RWPE2 (cell line): Measurements from ENCODE around the gene UBQLN4.
"Not testable (repeated sequence)": the region's sequence is repeated elsewhere in the genome, so short reads cannot be mapped to it uniquely, and the experiment has no call there.

Experiments
- ATAC-seq: fragments of 200-7000 bp; cut with Tn5 transposase; 3 replicates; pipeline ENCODE4 v1.9.1; 2021; ENCODE audit warnings: low read depth
- DNase-seq: peaks from one replicate; pipeline ENCODE4 v3.0.0-alpha.2; 2020; ENCODE audit warnings: low spot score
- H3K27ac ChIP-seq: fragments of 450-650 bp; 2 replicates; pipeline ENCODE4 v1.5.1; 2017; ENCODE audit warnings: mild to moderate bottlenecking; ENCODE audit not compliant: poor library complexity, severe bottlenecking
- H3K27me3 ChIP-seq: fragments of 250-450 bp; sonication (Bioruptor Pico); 2 replicates; pipeline ENCODE4 v1.5.1; 2021; ENCODE audit warnings: mild to moderate bottlenecking, moderate library complexity; ENCODE audit not compliant: insufficient read depth, poor library complexity, severe bottlenecking
- H3K36me3 ChIP-seq: fragments of 250-450 bp; sonication (Bioruptor Pico); 2 replicates; pipeline ENCODE4 v1.5.1; 2020; ENCODE audit warnings: low read depth, mild to moderate bottlenecking, moderate library complexity
- H3K4me1 ChIP-seq: fragments of 250-450 bp; sonication (Bioruptor Pico); 2 replicates; pipeline ENCODE4 v1.5.1; 2021; ENCODE audit warnings: mild to moderate bottlenecking, moderate library complexity; ENCODE audit not compliant: insufficient read depth, poor library complexity, severe bottlenecking
- H3K4me3 ChIP-seq: fragments of 250-450 bp; sonication (Bioruptor Pico); 2 replicates; pipeline ENCODE4 v1.5.1; 2021; ENCODE audit warnings: mild to moderate bottlenecking, moderate library complexity; ENCODE audit not compliant: severe bottlenecking
- H3K9me3 ChIP-seq: fragments of 250-450 bp; sonication (Bioruptor Pico); 2 replicates; pipeline ENCODE4 v1.5.1; 2021; ENCODE audit warnings: mild to moderate bottlenecking, moderate library complexity; ENCODE audit not compliant: severe bottlenecking
- CTCF ChIP-seq: fragments of 450-650 bp; IDR thresholded peaks from one replicate; pipeline ENCODE4 v1.5.1; 2017; ENCODE audit warnings: mild to moderate bottlenecking, moderate library complexity; ENCODE audit not compliant: poor library complexity, severe bottlenecking

Gene UBQLN4

GRCh38 chr1:156074661-156075060 lies 21.1 kb upstream of the UBQLN4 start:
- Histone ChIP-seq H3K4me1 (no peaks in the 10 kb centered on the region), H3K9me3 (no peaks in the 10 kb centered on the region), H3K27me3 (no peaks in the 10 kb centered on the region), H3K36me3 (peaks cover 13% of the 10 kb centered on the region), H3K27ac (no peak overlapping the region), H3K4me3 (no peak overlapping the region)
- DNase-seq (no peak), ATAC-seq (no peak)
- TF ChIP-seq CTCF: no peak

DNA sequence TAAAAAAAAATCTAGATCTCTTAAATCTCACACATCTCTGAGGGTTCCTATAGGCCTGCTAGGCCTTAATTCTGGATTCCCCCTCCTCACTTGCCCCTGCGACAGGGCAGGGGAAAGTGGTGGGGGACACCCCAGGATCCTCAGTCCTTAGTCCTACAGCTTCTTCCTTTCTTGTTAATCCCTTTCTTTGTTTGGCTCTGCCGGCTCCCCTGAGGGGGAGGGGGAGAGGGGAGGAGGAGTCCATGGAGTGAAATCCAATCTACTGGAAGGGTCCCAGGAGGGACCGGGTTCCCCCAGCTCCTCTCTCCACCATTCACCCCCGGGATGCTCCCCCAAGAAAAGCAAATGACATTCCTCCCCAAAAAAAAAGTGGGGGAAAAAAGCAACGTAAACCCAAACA lies 20.1 kb upstream of the UBQLN4 start:
- peaks cover 22% of the 10 kb centered on the region for H3K36me3 ChIP-seq
- DNase-seq (no peak), ATAC-seq (no peak)
- no peaks in the 10 kb centered on the region for H3K4me1 ChIP-seq
- no peaks in the 10 kb centered on the region for H3K9me3 ChIP-seq
- H3K4me3 ChIP-seq: no peak overlapping the region
- H3K27me3 ChIP-seq: no peaks in the 10 kb centered on the region
- H3K27ac ChIP-seq: no peak overlapping the region
- TF ChIP-seq CTCF: no peak

DNA sequence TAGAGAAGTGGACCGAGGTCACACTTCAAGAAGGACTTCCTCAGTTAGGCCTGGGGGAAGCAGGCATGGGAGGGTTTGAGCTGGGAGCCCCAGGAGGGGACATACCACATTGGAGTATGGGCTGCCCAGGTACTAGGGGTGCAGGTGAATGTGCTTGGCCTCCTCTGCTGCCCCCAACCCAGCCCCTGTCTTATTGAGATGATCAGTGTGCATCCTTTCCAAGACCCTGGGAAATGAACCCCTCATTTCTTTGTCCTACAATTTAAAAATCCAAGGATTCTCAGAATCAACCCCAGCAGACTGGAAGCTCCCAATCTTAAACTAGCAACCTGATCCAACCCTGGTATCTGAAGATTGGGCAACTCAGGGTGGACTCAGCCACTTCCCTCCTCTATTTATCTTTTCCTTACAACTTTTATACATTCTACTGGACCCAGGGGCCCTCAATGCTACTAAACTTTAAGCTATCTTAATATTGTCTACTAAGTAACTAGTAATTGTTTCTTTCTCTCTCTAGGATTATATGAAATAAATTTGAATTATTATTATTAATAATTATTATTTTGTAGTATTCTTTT lies 19.6 kb upstream of the UBQLN4 start:
- no peaks in the 10 kb centered on the region for H3K9me3 ChIP-seq
- ATAC-seq: no peak
- no peaks in the 10 kb centered on the region for H3K4me1 ChIP-seq
- TF ChIP-seq CTCF: no peak
- peaks cover 26% of the 10 kb centered on the region for H3K36me3 ChIP-seq
- DNase-seq: no peak
- no peak overlapping the region for H3K27ac ChIP-seq
- H3K27me3 ChIP-seq: no peaks in the 10 kb centered on the region
- H3K4me3 ChIP-seq: no peak overlapping the region

DNA sequence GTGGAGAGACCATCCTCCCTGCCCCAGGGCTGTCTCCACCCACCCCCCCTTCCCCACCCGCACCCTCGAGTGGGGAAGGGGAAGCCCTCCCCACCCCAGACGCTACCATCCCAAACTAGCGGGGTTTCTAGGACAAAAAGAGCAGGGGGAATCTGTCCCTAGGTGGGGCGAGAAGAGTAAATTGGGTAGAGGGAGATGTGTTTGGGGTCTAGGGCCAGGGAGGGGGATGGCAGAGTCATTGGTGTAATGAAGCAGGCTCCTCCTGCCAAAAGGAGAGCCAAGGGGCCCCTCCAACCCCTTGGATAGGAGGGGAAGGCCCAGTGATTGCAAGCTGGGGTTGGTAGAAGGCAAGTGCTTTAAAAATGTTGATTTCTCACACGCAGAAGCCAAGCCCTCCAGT lies 18.7 kb upstream of the UBQLN4 start:
- DNase-seq: no peak
- Histone ChIP-seq H3K36me3 (peaks cover 32% of the 10 kb centered on the region), H3K9me3 (no peaks in the 10 kb centered on the region), H3K4me3 (no peak overlapping the region), H3K27ac (no peak overlapping the region), H3K4me1 (no peaks in the 10 kb centered on the region), H3K27me3 (no peaks in the 10 kb centered on the region)
- no peak for ATAC-seq
- no peak for TF ChIP-seq CTCF

GRCh38 chr1:156071332-156071816 lies 17.8 kb upstream of the UBQLN4 start:
- not testable (repeated sequence) for H3K27ac ChIP-seq, H3K4me3 ChIP-seq, ATAC-seq, DNase-seq, H3K27me3 ChIP-seq, H3K4me1 ChIP-seq, H3K9me3 ChIP-seq
- peaks cover 37% of the 10 kb centered on the region for H3K36me3 ChIP-seq
